Fibroblast of pulmonary artery (primary cell): ENCODE results near the gene TLE7.

Experiments
- DNase-seq: peaks from one replicate; pipeline ENCODE4 v3.0.0-alpha.2; 2010; ENCODE audit warnings: low read depth
- H3K4me3 ChIP-seq: replicated peaks from 2 replicates; pipeline ENCODE4 v1.5.1; 2011; ENCODE audit warnings: low read depth, mild to moderate bottlenecking, control low read depth, low read length, moderate library complexity
- CTCF ChIP-seq: IDR thresholded peaks from 2 replicates; pipeline ENCODE4 v1.5.1; 2011; ENCODE audit warnings: mild to moderate bottlenecking, control low read depth, low read length, inconsistent platforms; ENCODE audit errors: missing control alignments

The TLE7 gene

DNA sequence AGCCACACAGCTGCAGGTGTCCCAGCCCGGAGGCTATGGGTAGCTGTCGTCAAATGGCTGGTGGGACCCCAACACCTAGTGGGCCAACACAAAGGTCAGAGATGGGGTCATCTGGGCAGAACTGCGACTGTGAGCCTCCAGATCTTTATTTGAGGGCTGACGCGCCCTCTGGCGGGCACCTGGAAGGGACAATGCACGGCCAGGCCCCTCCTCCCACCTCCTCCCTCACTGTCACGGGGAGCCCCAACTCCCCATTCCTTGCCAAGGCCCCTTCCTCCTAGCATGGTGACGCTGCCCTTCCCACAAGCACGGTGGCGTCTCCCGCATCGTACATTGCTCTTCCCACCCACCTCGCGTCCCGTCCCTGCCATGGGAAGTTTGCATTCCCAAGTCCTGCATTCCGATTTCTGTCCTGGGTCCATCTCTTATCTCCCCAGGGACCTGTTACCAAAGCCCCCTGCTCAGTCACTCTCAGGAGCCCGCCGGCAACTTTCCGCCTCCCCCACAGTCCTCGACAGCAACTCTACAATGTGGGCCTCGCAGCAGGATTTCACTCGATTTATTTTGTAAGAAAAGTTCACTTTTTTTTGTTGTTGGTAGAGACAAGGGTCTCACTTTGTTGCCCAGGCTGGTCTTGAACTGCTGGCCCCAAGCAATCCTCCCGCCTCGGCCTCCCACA lies 1.0 kb downstream of the TLE7 start:
- DNase-seq = no peak

GRCh38 chr16:71439523-71439922 lies 2.3 kb downstream of the TLE7 start:
- TF ChIP-seq CTCF = no peak
- no peak overlapping the region for H3K4me3 ChIP-seq
- no peak for DNase-seq

More for the DNA sequence above, 1.0 kb downstream of the TLE7 start:
- no peak overlapping the region for H3K4me3 ChIP-seq
- no peak for TF ChIP-seq CTCF

DNA sequence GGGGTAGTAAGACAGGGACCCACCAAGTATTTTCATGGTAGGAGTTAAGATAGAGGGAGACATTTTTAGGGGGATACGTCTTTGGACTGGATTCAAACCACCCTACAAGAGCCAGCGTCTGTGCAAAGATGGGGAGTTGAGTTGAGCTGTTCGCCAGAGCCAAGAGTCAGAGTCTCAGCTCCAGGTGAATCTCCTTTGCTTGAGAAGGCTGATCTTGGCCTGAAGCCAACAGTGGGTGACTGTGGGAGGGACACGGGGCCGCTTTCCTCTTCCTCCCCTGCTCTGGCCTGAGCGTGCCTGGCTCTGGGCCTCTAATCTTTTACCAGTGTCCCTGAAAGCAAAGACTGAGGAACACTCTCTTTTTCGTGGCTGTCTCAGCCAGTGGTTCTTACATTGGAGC lies 5.4 kb downstream of the TLE7 start:
- no peak overlapping the region for H3K4me3 ChIP-seq
- DNase-seq = no peak
- no peak for TF ChIP-seq CTCF

GRCh38 chr16:71432906-71433305 lies 8.9 kb downstream of the TLE7 start:
- no peak for DNase-seq
- no peak overlapping the region for H3K4me3 ChIP-seq
- no peak for TF ChIP-seq CTCF

DNA sequence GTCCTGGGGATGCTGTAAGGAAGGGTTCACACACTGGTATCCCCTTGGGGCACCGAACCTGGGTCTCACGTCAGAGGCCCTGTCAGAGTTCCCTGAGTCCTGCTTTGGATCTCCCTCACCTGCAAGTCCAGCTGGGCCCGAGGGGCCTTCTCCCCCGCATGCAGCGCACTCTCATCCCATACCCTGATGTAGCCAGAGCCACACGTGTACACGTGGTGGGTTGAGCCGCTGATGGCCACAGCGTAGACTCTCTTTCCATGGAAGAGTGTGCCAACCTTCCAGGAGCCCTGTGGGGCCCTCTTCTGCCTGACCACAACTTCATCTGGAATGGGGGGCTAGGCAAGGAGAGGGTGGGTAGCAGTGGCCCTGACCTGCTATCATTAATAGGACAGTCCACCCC lies 9.9 kb downstream of the TLE7 start:
- TF ChIP-seq CTCF = no peak
- no peak overlapping the region for H3K4me3 ChIP-seq
- DNase-seq = no peak

- TF ChIP-seq CTCF = no peak
- no peak for DNase-seq
- H3K4me3 ChIP-seq = no peak overlapping the region
These were observed 10.7 kb downstream of the TLE7 start for GRCh38 chr16:71431176-71431575.

GRCh38 chr16:71430744-71431143 lies 11.1 kb downstream of the TLE7 start:
- TF ChIP-seq CTCF = no peak
- no peak for DNase-seq
- no peak overlapping the region for H3K4me3 ChIP-seq
